Progenitor cell of endocrine pancreas (in vitro differentiated cells): ENCODE results near the gene TGM3. TPM values are rescaled to one million over a fixed set of nuclear protein-coding genes. Genes with fewer than 3 reads are reported as not detected.

Source experiments
- DNase-seq: peaks from one replicate; pipeline ENCODE4 v3.0.0; 2021; ENCODE audit warnings: low spot score; ENCODE audit not compliant: unreplicated experiment
- H3K27ac Mint-ChIP-seq: 2 replicates; pipeline ENCODE4 v1.8.0; 2021; ENCODE audit warnings: mild to moderate bottlenecking, moderate library complexity, mixed read lengths
- H3K27me3 Mint-ChIP-seq: 2 replicates; pipeline ENCODE4 v1.8.0; 2021; ENCODE audit warnings: mixed read lengths
- H3K36me3 Mint-ChIP-seq: 2 replicates; pipeline ENCODE4 v1.8.0; 2022; ENCODE audit warnings: mixed read lengths; ENCODE audit not compliant: insufficient read depth
- H3K4me1 Mint-ChIP-seq: 2 replicates; pipeline ENCODE4 v1.8.0; 2021; ENCODE audit warnings: low read depth, mixed read lengths
- H3K4me3 Mint-ChIP-seq: 2 replicates; pipeline ENCODE4 v1.8.0; 2021; ENCODE audit warnings: low read depth, mild to moderate bottlenecking, moderate library complexity, mixed read lengths
- H3K9me3 Mint-ChIP-seq: 2 replicates; pipeline ENCODE4 v1.8.0; 2021; ENCODE audit warnings: low read depth, mixed read lengths
- total RNA-seq: library from RNA; stranded (reverse); gene quantifications from 2 replicates; pipeline ENCODE4 v1.2.1, GENCODE V29; 2021
- TF ChIP-seq, protein P1 (sequence below): fragments of 200-600 bp; sonication (generic); IDR thresholded peaks from one replicate; pipeline ENCODE4 v1.5.0; 2021; ENCODE audit warnings: antibody characterized with exemption, mild to moderate bottlenecking; ENCODE audit not compliant: unreplicated experiment

Gene TGM3
- total RNA-seq, 1 donor from 2014 or later = 0.22 TPM

- no peaks in the 10 kb centered on the region for H3K27me3 Mint-ChIP-seq
- H3K4me3 Mint-ChIP-seq = no peak overlapping the region
- TF ChIP-seq, protein P1, sequence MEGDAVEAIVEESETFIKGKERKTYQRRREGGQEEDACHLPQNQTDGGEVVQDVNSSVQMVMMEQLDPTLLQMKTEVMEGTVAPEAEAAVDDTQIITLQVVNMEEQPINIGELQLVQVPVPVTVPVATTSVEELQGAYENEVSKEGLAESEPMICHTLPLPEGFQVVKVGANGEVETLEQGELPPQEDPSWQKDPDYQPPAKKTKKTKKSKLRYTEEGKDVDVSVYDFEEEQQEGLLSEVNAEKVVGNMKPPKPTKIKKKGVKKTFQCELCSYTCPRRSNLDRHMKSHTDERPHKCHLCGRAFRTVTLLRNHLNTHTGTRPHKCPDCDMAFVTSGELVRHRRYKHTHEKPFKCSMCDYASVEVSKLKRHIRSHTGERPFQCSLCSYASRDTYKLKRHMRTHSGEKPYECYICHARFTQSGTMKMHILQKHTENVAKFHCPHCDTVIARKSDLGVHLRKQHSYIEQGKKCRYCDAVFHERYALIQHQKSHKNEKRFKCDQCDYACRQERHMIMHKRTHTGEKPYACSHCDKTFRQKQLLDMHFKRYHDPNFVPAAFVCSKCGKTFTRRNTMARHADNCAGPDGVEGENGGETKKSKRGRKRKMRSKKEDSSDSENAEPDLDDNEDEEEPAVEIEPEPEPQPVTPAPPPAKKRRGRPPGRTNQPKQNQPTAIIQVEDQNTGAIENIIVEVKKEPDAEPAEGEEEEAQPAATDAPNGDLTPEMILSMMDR = no peak
- peaks cover 4% of the 10 kb centered on the region for H3K9me3 Mint-ChIP-seq
- DNase-seq = no peak
- H3K4me1 Mint-ChIP-seq = peaks cover 11% of the 10 kb centered on the region
- no peaks in the 10 kb centered on the region for H3K36me3 Mint-ChIP-seq
- no peak overlapping the region for H3K27ac Mint-ChIP-seq
Measured at GRCh38 chr20:2285193-2285592, 10.6 kb upstream of the TGM3 start.

DNA sequence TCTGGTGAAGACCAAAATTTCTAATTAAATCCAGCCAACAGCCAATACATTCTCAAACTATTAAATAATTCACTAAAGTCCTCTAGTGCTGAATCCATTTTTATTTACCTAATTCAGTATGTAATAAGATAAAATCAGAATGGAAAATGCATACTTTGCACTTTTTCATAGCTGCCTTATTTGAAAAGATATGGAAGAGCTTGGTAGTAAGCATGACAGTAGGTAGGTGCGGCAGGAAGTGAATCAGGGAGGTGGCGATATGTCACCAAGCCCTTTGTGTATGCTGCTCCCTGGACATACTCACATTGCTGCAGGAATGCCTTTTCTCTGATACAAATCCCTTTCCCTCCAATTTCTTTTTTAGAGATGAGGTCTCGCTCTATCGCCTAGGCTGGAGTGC is 10.2 kb upstream of the TGM3 start:
- Mint-ChIP-seq H3K27ac (no peak overlapping the region), H3K4me3 (no peak overlapping the region)
- TF ChIP-seq, protein P1 = no peak

DNA sequence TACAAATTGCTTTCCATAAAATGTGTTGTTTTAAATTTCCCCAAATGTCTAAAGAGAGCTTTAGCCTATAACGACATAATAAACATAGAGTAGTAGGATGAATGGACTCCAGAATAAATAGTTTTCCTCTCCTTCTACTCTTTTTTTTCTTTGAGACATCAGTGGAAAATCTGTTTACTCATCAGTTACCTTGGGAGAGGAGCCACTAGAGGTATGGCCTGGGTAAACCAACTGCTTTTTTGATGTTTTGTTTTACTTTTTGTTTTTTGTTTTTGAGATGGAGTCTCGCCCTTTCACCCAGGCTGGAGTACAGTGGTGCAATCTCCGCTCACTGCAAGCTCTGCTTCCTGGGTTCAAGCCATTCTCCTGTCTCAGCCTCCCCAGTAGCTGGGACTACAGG is 8.3 kb upstream of the TGM3 start:
- no peak overlapping the region for H3K4me3 Mint-ChIP-seq
- TF ChIP-seq, protein P1 = no peak
- DNase-seq = no peak
- H3K27ac Mint-ChIP-seq = no peak overlapping the region
- H3K36me3 Mint-ChIP-seq = no peaks in the 10 kb centered on the region
- H3K27me3 Mint-ChIP-seq = no peaks in the 10 kb centered on the region
- H3K4me1 Mint-ChIP-seq = peaks cover 11% of the 10 kb centered on the region
- no peaks in the 10 kb centered on the region for H3K9me3 Mint-ChIP-seq

More for the DNA sequence above, 10.2 kb upstream of the TGM3 start:
- Mint-ChIP-seq H3K27me3 (no peaks in the 10 kb centered on the region), H3K4me1 (peaks cover 11% of the 10 kb centered on the region), H3K9me3 (peaks cover 2% of the 10 kb centered on the region), H3K36me3 (no peaks in the 10 kb centered on the region)
- DNase-seq = no peak

GRCh38 chr20:2289475-2289874 is 6.3 kb upstream of the TGM3 start:
- no peaks in the 10 kb centered on the region for H3K27me3 Mint-ChIP-seq
- no peak overlapping the region for H3K4me3 Mint-ChIP-seq
- H3K4me1 Mint-ChIP-seq = peaks cover 14% of the 10 kb centered on the region
- no peaks in the 10 kb centered on the region for H3K9me3 Mint-ChIP-seq
- H3K27ac Mint-ChIP-seq = no peak overlapping the region
- DNase-seq = no peak
- H3K36me3 Mint-ChIP-seq = no peaks in the 10 kb centered on the region
- TF ChIP-seq, protein P1 = no peak

DNA sequence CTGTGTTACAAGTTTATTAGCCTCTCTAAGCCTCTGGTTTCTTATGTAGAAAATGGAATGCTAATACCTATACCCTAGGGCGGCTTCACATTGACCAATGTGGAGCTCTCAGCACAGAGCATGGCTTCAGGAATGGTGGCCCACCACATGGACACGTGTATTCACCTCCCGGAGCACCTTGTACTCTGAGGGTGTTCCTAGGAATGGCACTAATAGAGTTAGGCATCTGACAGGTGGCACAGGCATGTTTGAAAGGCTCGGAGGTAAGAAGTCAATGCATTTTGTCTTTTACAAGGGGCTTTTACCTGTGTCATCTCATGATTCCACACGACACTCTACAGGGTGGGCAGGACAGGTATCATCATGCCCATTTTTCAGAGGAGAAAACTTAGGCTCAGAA is 5.3 kb upstream of the TGM3 start:
- Mint-ChIP-seq H3K27me3 (no peaks in the 10 kb centered on the region), H3K27ac (no peak overlapping the region), H3K4me1 (peaks cover 14% of the 10 kb centered on the region)

More for the DNA sequence above, 5.3 kb upstream of the TGM3 start:
- Mint-ChIP-seq H3K4me3 (no peak overlapping the region), H3K36me3 (no peaks in the 10 kb centered on the region), H3K9me3 (no peaks in the 10 kb centered on the region)
- DNase-seq = no peak
- TF ChIP-seq, protein P1 = no peak
